Stimulated activated CD8-positive, alpha-beta memory T cell treated with anti-CD3 and anti-CD28 coated beads, Interleukin-12 subunit alpha, Interleukin-12 subunit beta, amount 100 ng/mL, for 1 hour (primary cell): ENCODE results near the gene GDF11.

ENCODE experiments used
- DNase-seq: peaks from one replicate; pipeline ENCODE4 v3.0.0-alpha.2; 2020; ENCODE audit warnings: low read depth

Gene GDF11

DNA sequence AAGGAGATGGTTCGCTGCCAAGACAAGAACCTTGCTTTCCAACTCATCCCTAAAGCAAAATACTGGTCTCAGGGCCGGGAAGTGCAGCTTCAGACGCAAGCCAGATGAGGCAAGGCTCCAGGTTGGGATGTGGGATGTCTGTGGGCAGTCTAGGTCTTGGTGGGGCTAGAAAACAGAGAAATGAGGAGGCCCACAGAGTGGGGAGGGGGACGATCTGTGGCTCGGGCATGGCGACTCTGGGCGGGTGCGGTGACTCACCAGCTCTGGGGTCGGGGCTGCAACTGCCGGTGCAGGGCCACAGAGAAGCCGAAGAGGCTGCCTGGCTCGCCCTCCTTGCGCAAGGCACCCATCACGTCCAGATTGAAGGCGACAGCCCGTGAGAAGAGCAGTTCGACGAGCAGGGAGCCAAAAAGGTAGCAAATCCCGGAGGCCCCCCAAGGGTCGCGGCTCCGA, 35.7 kb upstream of the GDF11 start:
- DNase-seq: no peak

DNA sequence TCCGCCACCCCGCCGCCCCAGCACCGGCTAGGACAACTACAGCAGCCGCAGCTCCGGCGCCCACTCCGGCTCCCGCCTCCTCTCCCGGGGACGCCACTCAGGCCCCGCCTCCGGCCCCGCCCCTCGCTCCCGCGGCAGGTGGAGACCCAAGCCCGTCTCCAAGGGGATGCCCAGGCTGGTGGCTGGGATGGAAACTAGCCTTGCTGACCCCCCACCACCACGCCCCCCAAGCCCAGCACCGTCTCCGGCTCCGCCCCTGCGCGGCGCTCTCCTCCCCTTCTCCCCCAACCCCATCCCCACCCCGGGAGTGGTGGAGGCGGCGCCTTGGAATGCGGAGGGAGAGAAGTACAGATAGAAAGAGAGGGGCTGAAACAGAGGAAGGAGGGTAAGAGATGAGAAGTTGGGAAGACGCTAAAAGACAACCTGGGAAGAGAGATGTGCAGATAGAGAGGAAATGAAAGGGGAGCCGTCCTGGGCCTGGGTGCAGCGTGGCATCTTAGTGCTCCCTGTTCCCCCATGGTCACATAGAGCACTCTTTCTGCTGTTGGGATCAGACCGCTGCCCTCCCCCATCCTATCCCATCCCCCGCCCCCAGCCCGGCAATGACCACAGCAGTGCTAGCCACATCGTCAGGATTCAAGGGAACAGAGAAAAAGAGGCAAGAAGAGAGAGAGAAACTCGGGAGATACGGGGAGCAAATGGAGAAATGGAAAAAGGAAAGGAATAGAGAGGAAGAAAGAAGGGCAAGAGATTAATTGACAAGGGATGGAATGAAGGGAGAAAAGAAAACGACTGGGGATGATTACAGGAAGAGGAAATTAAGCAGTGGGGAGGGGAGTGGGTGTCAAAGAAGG, 34.9 kb upstream of the GDF11 start, which contains the start of gene ITGA7:
TSS of gene ITGA7 (minus strand) at position 64 of the 854 bp plus-strand sequence. CDS start 222 bp downstream, outside the sequence.
- DNase-seq: no peak

DNA sequence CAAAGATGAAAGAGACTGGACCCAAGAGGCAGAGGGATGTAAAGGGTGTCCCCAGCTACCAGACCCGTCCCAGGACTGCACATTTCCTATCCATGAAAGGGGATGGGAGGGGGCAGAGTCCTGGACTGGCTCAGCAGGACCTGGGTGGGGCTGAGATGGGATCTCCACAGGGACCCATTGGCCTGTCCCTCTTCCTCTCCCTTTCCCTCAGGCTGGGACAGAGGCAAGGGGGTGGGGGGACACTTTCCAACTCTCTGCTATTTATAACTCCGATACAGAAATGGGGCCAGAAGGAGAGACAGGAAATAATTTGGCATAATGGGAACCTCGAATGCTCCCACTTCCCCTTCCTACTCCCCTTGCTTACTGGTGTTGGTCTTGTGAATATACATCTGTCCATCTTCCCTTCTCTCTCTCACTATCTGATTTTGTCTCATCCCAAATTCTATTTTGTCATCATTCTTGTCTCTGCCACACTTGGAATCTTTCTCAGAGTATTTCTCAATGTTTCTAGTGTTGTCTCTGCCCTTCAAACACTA, 34.2 kb upstream of the GDF11 start:
- DNase-seq: no peak

DNA sequence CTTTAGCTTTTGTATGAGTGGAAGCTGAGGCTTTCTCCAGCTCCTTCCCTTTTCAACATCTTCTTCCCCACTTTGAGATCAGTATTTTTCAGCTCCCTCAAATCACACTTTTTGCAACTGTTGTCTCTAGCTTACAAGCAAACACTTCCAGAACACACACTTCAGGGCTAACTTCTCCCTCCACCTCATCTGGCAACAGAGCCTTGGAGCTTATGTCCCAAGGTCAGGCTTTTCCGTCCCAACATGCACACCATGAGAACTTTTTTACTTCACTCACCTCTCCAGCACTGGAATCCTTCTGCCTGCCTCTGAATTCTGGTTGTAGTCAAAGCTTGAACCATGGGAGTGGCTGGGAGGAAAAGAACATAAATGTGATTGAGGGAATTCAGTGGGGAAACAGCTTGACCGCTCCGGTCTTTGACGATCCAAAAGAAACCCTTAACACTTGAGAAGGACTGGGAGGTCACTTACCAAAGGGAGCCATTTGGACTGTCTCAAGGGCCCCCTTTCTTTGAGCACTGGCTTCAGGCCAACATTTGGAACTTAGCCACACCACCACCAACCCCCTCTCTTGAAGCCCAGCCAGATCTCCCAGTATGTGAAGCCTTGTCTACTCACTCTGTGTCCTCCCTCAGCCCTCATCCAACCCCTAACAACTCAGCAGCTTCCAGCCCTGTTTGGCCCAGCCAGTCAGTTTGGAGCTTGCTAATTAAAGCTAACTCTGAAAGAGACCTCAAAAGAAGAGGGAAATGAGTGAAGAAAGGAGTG, 31.0 kb upstream of the GDF11 start:
- DNase-seq: no peak

DNA sequence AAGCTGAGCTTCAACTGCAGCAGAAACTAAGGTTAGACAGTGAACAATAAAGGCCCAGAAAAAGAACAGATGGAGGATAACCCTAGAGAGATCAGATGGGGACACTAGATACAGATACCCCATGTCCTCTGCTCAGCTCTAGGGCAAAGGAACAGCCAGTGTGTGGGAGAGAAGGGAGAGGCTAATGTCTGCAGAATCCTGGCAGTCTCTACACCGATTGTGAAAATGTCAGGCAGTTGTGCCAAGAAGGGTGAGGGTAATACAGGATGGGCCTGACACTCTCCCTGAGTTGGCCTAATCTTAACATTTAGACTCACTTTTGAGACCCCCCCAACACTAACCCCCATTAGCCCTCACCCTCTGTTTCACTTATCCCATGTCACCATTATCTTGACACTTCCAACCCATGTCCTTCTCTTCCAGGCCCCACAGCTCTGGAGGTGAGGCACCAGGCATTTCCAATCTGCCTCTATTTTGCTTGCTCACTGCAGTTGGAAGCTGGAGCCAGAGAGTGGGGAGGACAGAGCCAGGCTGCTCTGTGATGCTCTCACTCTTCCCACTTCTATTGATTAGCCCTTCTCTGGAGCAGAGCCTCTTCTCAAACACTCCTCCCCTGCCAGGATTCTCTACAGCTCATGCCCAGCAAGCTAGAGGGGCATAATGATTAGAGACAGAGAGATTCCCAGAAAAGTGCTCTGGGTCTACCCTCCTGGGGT, 30.1 kb upstream of the GDF11 start:
- no peak for DNase-seq

DNA sequence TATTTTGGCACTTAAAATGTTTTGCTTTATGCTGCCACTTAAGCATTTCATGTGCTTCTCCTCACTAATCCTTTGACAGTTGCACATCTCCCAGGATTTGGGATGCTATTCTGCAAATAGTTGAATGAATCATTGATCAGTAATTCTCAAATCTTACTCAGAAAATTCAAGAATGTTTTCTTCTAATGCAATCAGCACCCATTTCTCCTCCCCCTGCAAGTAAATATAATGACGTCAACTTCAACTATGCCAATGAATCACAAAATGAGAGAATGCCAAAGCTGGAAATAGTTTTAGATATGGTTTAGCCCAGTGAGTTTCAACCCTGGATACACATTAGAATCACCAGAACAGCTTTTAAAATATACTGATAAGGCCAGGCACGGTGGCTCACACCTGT, 29.2 kb upstream of the GDF11 start:
- no peak for DNase-seq

DNA sequence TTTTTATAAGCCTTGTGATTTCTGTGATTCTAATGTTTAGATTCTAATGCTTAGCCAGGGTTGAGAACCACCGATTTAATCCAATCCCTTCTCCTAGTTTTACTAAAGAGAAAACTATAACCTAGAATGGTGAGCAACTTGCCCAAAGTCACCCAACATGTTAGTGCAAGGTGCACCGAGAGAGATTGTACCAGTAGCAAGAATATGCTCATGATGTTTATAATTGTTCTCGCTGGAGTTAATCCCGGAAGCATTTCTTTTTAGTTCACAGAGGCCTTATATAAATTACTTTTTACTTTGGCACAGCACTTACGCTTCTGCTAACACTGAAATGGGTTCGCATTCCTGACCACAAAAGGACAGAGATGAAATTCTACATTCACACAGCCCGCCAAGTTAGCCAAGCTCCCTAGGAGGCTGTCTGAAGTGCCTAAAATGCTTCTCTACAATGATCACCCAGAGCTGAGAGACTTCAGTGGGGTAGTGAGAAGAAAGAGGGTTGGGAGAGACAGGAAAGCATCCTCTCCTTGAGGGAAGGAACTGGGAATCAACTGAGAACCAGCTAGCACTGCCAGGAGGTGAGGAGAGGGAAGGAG, 27.7 kb upstream of the GDF11 start:
- DNase-seq: no peak

DNA sequence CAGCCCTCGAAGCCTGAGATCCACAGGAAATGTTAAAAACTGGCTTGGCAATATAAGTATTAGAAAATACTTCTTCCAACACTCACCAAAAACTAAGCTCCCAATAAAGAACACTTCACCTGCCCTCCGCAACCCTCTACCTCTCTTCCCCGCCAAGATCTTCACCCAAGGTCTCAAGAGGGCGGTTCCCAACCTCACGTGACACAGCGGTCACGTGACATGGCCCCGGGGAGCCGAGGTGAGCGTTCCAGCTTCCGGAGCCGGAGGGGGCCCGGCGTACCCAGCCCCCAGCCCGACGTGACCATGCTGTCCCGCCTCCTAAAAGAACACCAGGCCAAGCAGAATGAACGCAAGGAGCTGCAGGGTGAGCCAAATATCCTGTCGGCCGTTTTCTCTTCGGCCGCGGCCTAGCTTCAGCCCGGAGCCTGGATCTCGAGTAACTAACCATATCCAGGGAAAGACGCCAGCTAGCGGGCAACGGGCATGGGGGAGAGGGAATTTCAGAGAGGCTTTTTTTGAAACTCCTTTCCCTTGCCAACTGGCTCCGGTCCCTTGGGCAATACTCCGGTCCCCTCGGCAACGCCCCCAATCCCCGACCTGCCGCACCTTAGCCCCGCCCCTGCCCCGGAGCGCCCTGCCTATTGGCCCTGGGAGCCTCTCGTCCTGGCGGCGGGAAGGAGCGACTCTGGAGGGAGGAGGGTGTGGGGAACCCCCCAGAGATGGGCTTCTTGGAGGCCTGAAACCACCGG, 26.9 kb upstream of the GDF11 start, which contains the start of gene BLOC1S1:
TSS of gene BLOC1S1 (plus strand) at position 214 of the 749 bp plus-strand sequence. CDS start at position 220, 6 bp downstream.
- peak; percentile 84 for DNase-seq

DNA sequence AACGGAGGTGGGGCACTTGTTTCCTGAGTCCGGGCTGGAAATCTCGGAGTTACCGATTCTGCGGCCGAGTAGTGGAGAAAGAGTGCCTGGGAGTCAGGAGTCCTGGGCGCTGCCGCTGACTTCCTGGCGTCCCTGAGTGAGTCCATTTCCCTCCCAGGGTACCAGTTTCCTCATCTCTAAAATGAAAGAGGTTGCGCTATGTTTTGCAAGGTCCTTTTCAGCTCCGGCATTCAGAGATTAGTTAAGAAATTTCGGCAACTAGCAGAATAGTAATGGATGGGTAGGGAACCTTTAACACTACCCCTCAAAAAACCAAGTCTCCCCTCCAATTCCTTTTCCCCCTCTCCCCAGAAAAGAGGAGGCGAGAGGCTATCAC, 26.4 kb upstream of the GDF11 start:
- no peak for DNase-seq

DNA sequence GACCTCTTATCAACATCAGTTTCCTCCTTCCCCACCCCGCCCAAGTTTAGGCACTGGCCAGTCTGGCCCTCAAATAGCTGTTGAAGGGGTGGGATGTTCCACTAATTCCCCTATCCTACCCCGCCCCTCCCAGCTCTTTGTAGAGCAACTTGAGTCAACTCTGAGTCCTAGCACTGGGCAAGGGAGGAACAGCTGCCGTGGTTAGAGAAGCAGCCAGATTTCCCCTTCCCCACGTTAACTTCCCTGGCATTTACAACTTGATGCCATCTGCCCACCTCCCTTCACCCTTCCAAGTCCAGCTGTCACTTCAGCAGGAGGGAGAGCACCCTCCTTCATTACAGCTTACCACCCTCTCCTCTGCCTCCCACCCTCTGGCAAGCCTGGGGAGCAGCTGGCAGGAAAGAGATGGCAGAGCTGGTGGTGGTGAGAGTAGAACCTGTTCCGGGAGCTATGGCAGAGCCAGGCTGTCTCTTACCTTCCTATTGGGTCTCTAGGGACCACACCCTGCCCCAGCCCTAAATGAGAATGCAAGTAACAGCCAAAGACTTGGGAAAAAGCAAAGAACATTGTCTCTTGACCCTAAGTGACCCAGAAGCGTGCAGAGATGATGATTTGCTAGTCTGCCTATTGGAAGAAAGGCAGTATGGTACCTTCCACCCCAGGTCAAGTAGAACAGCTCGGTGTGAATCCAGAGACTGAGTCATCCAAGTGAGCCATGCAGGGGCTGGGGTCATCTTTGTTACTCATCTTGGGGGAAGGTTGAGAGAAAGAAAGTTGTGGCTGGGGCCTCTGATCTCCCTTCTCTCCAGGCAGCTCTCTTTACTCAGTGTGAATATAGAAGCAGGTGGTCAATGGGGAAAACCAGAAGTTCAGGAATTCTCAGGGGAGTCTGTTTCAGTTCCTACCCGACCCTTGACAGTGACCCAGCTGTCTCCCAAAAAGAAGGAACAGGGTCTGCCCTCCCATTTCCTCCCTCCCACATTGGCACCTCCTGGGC, 25.6 kb upstream of the GDF11 start:
- DNase-seq: no peak

DNA sequence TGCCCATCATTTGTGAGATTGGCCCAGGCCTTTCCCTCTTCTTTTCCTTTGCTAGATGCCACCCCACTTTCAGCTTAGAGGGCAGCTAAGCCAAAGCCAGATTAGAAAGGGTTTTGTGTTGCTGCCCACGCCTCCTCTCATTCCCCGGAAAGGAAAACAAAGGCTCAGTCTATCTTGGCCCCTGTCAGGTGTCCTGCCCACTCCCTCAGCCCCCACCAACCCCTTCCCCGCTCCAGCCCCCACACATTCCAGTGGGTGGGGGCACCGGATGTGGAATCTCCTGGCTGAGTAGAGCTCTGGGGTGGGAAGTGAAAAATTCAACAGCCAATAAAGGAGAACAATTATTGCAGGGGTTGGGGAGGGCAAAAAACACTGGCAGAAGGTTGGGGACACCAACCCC, 24.9 kb upstream of the GDF11 start:
- no peak for DNase-seq

DNA sequence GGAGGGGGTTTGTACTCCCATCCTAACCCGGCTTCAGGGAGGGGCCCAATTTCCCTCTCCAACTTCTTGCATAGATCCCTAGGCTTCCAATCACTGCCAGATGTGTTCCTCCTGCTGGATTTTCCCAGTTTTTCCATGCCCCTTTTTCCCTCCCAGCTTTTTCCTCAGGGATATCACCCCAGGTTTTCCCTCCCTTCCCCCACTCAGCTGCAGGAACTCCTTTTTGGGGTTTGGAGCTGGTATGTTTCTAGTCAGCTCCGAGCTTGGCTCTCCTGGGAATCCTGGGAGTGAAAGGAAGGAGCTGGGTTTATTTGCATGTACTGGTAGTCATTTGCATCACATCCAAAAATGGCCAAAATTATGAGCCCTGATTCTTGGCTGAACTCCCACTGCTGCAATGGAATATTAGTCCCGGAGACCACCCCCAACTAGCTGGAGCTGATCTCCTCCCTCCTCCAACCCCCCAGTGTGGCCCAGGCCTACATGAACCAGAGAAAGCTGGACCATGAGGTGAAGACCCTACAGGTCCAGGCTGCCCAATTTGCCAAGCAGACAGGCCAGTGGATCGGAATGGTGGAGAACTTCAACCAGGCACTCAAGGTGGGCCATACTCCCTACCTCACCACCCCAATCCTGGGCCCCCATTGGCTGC, 24.2 kb upstream of the GDF11 start:
- DNase-seq: no peak

DNA sequence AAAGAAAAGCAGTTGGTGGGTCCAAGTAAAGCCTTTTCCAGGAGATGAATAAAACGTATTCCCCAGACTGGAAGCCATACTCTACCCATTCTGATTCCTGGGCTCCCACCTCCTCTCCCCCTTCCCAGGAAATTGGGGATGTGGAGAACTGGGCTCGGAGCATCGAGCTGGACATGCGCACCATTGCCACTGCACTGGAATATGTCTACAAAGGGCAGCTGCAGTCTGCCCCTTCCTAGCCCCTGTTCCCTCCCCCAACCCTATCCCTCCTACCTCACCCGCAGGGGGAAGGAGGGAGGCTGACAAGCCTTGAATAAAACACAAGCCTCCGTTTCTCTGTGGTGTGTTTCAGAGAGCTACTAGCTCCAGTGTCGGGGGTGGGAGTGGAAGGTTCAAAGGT, 23.6 kb upstream of the GDF11 start:
- DNase-seq: no peak

DNA sequence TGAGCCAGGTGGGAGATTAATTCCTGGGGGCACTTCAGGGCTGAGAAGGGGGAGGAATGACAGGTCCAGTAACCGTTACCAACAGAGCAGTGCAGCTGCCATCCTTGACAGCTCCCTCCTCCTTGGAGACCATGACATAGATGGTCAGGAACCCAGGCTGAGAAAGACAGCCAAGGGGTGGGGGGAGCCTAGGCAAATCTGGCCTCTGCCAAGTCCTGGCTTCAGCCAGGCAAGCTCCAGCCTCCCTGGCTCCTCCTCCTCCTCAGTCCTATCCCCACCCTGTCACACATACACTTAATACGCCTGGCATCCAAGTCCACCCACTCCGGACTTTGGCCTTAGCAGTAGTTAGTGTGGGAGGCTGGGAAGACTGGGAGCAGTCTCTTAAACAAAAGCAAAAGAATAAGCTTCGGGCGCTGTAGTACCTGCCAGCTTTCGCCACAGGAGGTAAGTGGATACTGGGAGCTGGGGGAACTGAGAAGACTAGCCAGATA, 22.8 kb upstream of the GDF11 start, which contains the start of gene RDH5:
TSS of gene RDH5 (plus strand) at position 323 of the 494 bp plus-strand sequence. CDS start 792 bp downstream, outside the sequence.
- DNase-seq: no peak

DNA sequence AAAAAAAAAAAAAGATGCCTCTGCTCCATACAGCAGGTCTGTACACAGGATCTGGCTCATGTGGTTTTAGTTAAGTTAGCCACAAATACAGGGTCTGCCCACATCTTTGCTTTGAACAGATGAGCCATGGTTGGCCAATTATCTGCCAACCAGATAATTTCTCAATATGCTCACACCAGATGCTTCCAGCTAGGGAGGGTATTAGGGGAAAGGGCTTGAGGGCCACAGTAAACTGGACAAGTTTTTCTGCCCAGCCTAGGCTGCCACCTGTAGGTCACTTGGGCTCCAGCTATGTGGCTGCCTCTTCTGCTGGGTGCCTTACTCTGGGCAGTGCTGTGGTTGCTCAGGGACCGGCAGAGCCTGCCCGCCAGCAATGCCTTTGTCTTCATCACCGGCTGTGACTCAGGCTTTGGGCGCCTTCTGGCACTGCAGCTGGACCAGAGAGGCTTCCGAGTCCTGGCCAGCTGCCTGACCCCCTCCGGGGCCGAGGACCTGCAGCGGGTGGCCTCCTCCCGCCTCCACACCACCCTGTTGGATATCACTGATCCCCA, 22.0 kb upstream of the GDF11 start:
- no peak for DNase-seq

DNA sequence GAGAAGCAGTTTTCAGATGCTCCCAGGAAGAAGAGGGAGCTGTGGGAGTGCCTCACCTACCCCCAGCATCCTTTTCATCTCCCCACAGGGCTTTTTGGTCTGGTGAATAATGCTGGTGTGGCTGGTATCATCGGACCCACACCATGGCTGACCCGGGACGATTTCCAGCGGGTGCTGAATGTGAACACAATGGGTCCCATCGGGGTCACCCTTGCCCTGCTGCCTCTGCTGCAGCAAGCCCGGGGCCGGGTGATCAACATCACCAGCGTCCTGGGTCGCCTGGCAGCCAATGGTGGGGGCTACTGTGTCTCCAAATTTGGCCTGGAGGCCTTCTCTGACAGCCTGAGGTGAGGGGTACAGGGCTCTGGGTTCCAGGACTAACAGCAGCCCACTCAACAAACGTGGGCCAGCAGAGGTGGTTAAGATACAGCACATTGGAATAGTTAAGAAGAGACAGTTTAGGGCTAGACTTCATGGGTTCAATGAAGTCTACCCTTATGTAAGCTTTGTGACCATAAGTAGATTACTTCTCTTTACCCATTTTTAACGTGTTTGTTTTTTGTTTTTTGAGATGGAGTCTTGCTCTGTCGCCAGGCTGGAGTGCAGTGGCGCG, 21.2 kb upstream of the GDF11 start:
- no peak for DNase-seq

DNA sequence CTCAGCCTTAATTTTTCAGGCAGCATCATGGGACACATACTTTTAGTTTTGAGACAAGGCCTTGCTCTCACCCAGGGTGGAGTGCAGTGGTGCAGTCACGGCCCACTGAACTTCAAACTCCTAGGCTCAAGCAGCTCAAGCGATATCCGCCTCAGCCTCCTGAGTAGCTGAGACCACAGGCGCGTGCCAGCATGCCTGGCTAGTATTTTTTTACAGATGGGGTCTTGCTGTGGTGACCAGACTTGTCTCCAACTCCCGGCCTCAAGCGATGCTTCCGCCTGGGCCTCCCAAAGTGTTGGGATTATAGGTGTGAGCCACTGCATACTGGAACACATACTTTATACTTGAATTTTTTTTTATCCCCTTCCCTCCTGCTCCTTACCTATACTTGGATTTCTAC, 20.0 kb upstream of the GDF11 start:
- DNase-seq: no peak
